OCI-LY3 (cell line): Measurements from ENCODE around the gene SLC22A2.

ENCODE experiments used
- H2AFZ ChIP-seq: fragments of 200-600, 300-600 bp; shearing (Covaris generic); 2 replicates; pipeline ENCODE4 v1.6.0; 2014; ENCODE audit warnings: antibody characterized with exemption, low read depth, low read length
- H3K27ac ChIP-seq: fragments of 200-600, 300-600 bp; sonication (generic); 2 replicates; pipeline ENCODE4 v1.5.1; 2014; ENCODE audit warnings: mild to moderate bottlenecking, low read length, moderate library complexity, mixed read lengths
- H3K27me3 ChIP-seq: fragments of 200-600, 300-600 bp; sonication (generic); 2 replicates; pipeline ENCODE4 v1.6.1; 2014; ENCODE audit warnings: low read depth, low read length, mixed read lengths
- H3K36me3 ChIP-seq: fragments of 200-600, 300-600 bp; sonication (generic); replicated peaks from 2 replicates; pipeline ENCODE3; 2014; ENCODE audit warnings: low read depth, low read length, mixed read lengths
- H3K4me1 ChIP-seq: fragments of 300-600, 200-600 bp; sonication (generic); 2 replicates; pipeline ENCODE4 v1.6.1; 2014; ENCODE audit warnings: low read length, mixed read lengths
- H3K4me2 ChIP-seq: fragments of 200-600, 300-600 bp; sonication (generic); 2 replicates; pipeline ENCODE4 v1.6.1; 2014; ENCODE audit warnings: low read length, mixed read lengths
- H3K4me3 ChIP-seq: fragments of 300-600, 200-600 bp; sonication (generic); 2 replicates; pipeline ENCODE4 v1.5.1; 2014; ENCODE audit warnings: antibody characterized with exemption, mild to moderate bottlenecking, low read length, moderate library complexity
- H3K79me2 ChIP-seq: fragments of 300-600, 200-600 bp; shearing (Covaris generic); 2 replicates; pipeline ENCODE4 v1.6.1; 2014; ENCODE audit warnings: mild to moderate bottlenecking, low read length, mixed read lengths
- H3K9ac ChIP-seq: fragments of 300-600, 200-600 bp; shearing (Covaris generic); 2 replicates; pipeline ENCODE4 v1.6.0; 2014; ENCODE audit warnings: mild to moderate bottlenecking, low read length, moderate library complexity
- H3K9me3 ChIP-seq: fragments of 200-600, 300-600 bp; shearing (Covaris generic); 2 replicates; pipeline ENCODE4 v1.6.1; 2014; ENCODE audit warnings: low read length, mixed read lengths; ENCODE audit not compliant: insufficient read depth
- H4K20me1 ChIP-seq: fragments of 200-600, 300-600 bp; sonication (generic); 2 replicates; pipeline ENCODE4 v1.6.1; 2016; ENCODE audit warnings: low read length, mixed read lengths; ENCODE audit not compliant: insufficient read depth
- EZH2phosphoT487 ChIP-seq: fragments of 200-600 bp; shearing (Covaris generic); IDR thresholded peaks from 2 replicates; pipeline ENCODE4 v1.6.1; 2018; ENCODE audit warnings: antibody characterized with exemption, mixed run types, low read depth
- TF ChIP-seq, protein P1 (sequence below): fragments of 200-600, 300-600 bp; sonication (generic); IDR thresholded peaks from 2 replicates; pipeline ENCODE4 v1.5.1; 2014; ENCODE audit warnings: antibody characterized with exemption, low read length, low read depth

SLC22A2 gene

DNA sequence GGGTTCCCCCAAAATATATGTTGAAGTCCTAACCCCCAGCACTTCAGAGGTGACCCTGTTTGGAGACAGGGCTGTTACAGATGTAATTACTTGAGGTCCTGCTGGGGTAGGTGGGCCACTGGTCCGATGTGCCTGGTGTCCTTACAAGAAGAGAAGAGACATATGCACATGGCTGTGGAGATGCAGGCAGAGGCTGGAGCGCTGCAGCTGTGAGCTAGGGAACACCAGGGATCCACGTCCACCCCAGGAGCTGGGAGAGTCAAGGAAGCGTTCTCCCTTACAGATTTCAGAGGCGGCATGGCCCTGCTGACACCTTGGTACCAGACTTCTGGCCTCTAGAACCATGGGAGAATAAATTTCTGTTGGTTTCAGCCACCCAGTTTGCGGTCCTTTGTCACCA is 11.7 kb upstream of the SLC22A2 start:
- TF ChIP-seq, protein P1, sequence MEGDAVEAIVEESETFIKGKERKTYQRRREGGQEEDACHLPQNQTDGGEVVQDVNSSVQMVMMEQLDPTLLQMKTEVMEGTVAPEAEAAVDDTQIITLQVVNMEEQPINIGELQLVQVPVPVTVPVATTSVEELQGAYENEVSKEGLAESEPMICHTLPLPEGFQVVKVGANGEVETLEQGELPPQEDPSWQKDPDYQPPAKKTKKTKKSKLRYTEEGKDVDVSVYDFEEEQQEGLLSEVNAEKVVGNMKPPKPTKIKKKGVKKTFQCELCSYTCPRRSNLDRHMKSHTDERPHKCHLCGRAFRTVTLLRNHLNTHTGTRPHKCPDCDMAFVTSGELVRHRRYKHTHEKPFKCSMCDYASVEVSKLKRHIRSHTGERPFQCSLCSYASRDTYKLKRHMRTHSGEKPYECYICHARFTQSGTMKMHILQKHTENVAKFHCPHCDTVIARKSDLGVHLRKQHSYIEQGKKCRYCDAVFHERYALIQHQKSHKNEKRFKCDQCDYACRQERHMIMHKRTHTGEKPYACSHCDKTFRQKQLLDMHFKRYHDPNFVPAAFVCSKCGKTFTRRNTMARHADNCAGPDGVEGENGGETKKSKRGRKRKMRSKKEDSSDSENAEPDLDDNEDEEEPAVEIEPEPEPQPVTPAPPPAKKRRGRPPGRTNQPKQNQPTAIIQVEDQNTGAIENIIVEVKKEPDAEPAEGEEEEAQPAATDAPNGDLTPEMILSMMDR = no peak
- no peak for TF ChIP-seq EZH2phosphoT487
- no peaks in the 10 kb centered on the region for H4K20me1 ChIP-seq
- H3K9ac ChIP-seq = no peak overlapping the region
- H3K4me1 ChIP-seq = no peaks in the 10 kb centered on the region
- H3K27me3 ChIP-seq = no peaks in the 10 kb centered on the region
- H3K79me2 ChIP-seq = no peaks in the 10 kb centered on the region
- H2AFZ ChIP-seq = no peak overlapping the region
- no peak overlapping the region for H3K4me3 ChIP-seq
- no peak overlapping the region for H3K27ac ChIP-seq
- no peaks in the 10 kb centered on the region for H3K9me3 ChIP-seq
- no peaks in the 10 kb centered on the region for H3K36me3 ChIP-seq
- no peak overlapping the region for H3K4me2 ChIP-seq

DNA sequence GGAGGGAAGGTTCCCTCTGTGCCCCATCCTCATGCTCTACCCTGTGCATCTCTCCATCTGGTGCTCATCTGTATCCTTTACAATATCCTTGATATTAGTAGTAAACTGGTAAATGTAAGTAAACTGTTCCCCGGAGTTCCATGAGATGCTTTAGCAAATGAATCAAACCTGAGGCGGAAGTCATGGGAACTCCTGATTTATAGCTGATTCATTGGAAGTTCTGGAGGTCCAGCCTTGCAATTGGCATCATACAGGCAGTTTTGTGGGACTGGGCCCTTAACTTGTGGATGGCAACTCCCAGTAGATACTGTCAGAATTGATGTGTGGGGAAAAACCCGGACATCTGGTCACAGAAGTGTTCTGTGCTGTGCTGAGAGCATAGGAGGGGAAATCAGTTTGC is 11.2 kb upstream of the SLC22A2 start:
- H3K27me3 ChIP-seq = no peaks in the 10 kb centered on the region
- H3K4me2 ChIP-seq = no peak overlapping the region
- no peaks in the 10 kb centered on the region for H3K79me2 ChIP-seq
- no peaks in the 10 kb centered on the region for H3K4me1 ChIP-seq
- H4K20me1 ChIP-seq = no peaks in the 10 kb centered on the region
- H3K36me3 ChIP-seq = no peaks in the 10 kb centered on the region
- H3K4me3 ChIP-seq = no peak overlapping the region
- no peak for TF ChIP-seq EZH2phosphoT487
- TF ChIP-seq, protein P1 = no peak
- no peaks in the 10 kb centered on the region for H3K9me3 ChIP-seq
- H3K9ac ChIP-seq = no peak overlapping the region
- no peak overlapping the region for H2AFZ ChIP-seq
- H3K27ac ChIP-seq = no peak overlapping the region

DNA sequence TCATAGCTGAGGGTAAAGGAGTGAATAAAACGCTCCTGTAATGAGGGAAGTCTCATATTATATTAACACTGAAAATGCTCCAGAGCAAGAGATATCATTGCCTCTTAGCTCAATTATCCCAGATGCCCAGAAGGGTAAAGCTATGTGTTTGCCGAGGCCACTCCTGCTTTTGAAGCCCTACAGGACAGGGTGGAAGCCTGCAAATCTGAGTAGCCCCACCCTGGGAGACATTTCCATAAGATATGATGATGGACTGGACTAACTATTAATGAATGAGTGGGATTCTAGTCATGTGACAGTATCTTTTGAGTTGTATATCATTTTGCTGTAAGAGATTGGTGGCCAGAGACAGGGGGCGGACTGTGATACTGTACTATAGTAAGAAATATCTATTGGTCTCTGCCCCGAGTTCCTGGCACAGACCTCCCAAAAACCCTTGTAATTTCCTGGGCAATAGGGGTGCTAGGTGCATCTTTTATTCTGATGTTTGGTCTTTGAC is 10.5 kb upstream of the SLC22A2 start:
- H3K27ac ChIP-seq = no peak overlapping the region
- H2AFZ ChIP-seq = no peak overlapping the region
- H3K79me2 ChIP-seq = no peaks in the 10 kb centered on the region
- H3K4me2 ChIP-seq = no peak overlapping the region
- H4K20me1 ChIP-seq = no peaks in the 10 kb centered on the region
- H3K9me3 ChIP-seq = no peaks in the 10 kb centered on the region
- no peaks in the 10 kb centered on the region for H3K36me3 ChIP-seq
- H3K4me1 ChIP-seq = no peaks in the 10 kb centered on the region
- H3K27me3 ChIP-seq = no peaks in the 10 kb centered on the region
- no peak overlapping the region for H3K9ac ChIP-seq
- no peak overlapping the region for H3K4me3 ChIP-seq
- no peak for TF ChIP-seq EZH2phosphoT487
- TF ChIP-seq, protein P1 = no peak

DNA sequence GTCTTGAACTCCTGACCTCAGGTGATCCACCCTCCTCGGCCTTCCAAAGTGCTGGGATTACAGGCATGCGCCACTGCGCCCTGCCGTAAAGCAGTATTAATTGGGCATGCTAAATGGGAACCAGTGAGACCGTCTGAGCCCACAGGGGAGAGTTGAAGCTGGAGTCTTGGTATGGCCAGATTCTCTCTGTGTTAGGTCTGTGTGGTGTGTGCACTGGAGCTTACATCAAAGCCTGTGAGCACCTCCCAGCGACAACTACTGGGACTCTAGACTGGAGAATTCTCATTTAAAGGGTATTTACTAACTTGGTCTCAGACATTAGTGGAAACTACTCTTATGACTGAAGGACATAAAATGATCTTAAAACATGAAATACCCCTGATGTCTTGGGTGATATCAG is 8.5 kb upstream of the SLC22A2 start:
- H3K4me3 ChIP-seq = no peak overlapping the region
- H3K4me1 ChIP-seq = no peaks in the 10 kb centered on the region
- H3K36me3 ChIP-seq = no peaks in the 10 kb centered on the region
- no peak overlapping the region for H3K4me2 ChIP-seq
- no peak overlapping the region for H2AFZ ChIP-seq
- TF ChIP-seq EZH2phosphoT487 = no peak
- TF ChIP-seq, protein P1 = no peak
- H3K27me3 ChIP-seq = no peaks in the 10 kb centered on the region
- no peaks in the 10 kb centered on the region for H3K79me2 ChIP-seq
- H3K9me3 ChIP-seq = no peaks in the 10 kb centered on the region
- no peaks in the 10 kb centered on the region for H4K20me1 ChIP-seq
- no peak overlapping the region for H3K9ac ChIP-seq
- no peak overlapping the region for H3K27ac ChIP-seq
